GM18505 (cell line): ENCODE results near the gene TUT1.

ENCODE experiments used
- ATAC-seq: cut with Tn5 transposase; IDR thresholded peaks from one replicate; pipeline ENCODE4 v1.9.1; 2021; ENCODE audit not compliant: unreplicated experiment
- POLR2A ChIP-seq: IDR thresholded peaks from 4 replicates; pipeline ENCODE4 v1.6.1; 2011; ENCODE audit warnings: borderline replicate concordance; ENCODE audit not compliant: insufficient read depth, insufficient read length; ENCODE audit errors: extremely low read depth

Gene TUT1

GRCh38 chr11:62611705-62612365, 20.5 kb upstream of the TUT1 start:
- no peak for TF ChIP-seq POLR2A
- no peak for ATAC-seq

GRCh38 chr11:62610814-62611704, 19.7 kb upstream of the TUT1 start:
- TF ChIP-seq POLR2A = no peak
- ATAC-seq = no peak

GRCh38 chr11:62610403-62610802, 19.1 kb upstream of the TUT1 start:
- TF ChIP-seq POLR2A = no peak
- no peak for ATAC-seq

GRCh38 chr11:62608776-62609175, 17.5 kb upstream of the TUT1 start:
- no peak for TF ChIP-seq POLR2A
- no peak for ATAC-seq

GRCh38 chr11:62607714-62608113, 16.4 kb upstream of the TUT1 start:
- TF ChIP-seq POLR2A = no peak
- no peak for ATAC-seq

- ATAC-seq = no peak
- TF ChIP-seq POLR2A = no peak
Observed at GRCh38 chr11:62605902-62606301, 14.6 kb upstream of the TUT1 start.

GRCh38 chr11:62605467-62605866, 14.1 kb upstream of the TUT1 start:
- no peak for ATAC-seq

GRCh38 chr11:62604460-62605120, 13.3 kb upstream of the TUT1 start:
- no peak for TF ChIP-seq POLR2A
- ATAC-seq = no peak

More at GRCh38 chr11:62605467-62605866, 14.1 kb upstream of the TUT1 start:
- no peak for TF ChIP-seq POLR2A

- TF ChIP-seq POLR2A = no peak
- ATAC-seq = no peak
Observed at GRCh38 chr11:62603776-62604299, 12.5 kb upstream of the TUT1 start.

GRCh38 chr11:62603072-62603408, 11.7 kb upstream of the TUT1 start:
- no peak for ATAC-seq

GRCh38 chr11:62602141-62603071, 11.1 kb upstream of the TUT1 start:
- TF ChIP-seq POLR2A = peak; percentile 66
- ATAC-seq = no peak

More at GRCh38 chr11:62603072-62603408, 11.7 kb upstream of the TUT1 start:
- no peak for TF ChIP-seq POLR2A

GRCh38 chr11:62601372-62602140, 10.2 kb upstream of the TUT1 start, which contains the start of gene MTA2:
TSS of gene MTA2 (minus strand) at chr11:62601865. CDS start at chr11:62601450, 415 bp downstream.
- ATAC-seq = peak; percentile 66
- peak; percentile 52 for TF ChIP-seq POLR2A
